Testis (tissue), 3 donors: Measurements from ENCODE around the gene TMEM101. TPM values are rescaled to one million over a fixed set of nuclear protein-coding genes. Genes with fewer than 3 reads are reported as not detected.

Source experiments
- polyA plus RNA-seq: library from polyadenylated mRNA; stranded (reverse); fragments of 350-450 nt; fragmentation: Illumina TruSeq; extraction: RNeasy Lipid Tissue Mini Kit (QIAGEN cat#74804); gene quantifications from one replicate; pipeline ENCODE4 v1.2.3, GENCODE V29; 2014; ENCODE audit warnings: low read depth, low replicate concordance; ENCODE audit not compliant: insufficient read depth
- small RNA-seq, 2 donors: library from RNA; depleted of rRNA; stranded (forward); fragments of <200 nt; gene quantifications; one replicate each; pipeline ENCODE3, GENCODE V24; 2016
- total RNA-seq, 2 donors: library from RNA; depleted of rRNA; stranded (reverse); fragments of >200 nt; gene quantifications; one replicate each; pipeline ENCODE4 v1.2.3, GENCODE V29; 2016

Gene TMEM101
- total and polyA plus RNA-seq, 3 donors from 2014 or later = 38.4 to 63.3 (median 51.1) TPM

Small RNAs within 50 kb of the gene (small RNA-seq; reads per million reads assigned to genes)
- 0 reads per million in 2 donors for gene RF00012

Other genes with a start within 250 kb of the TMEM101 start
- 10 to 100 TPM; 59.2 to 75.1 TPM for gene DUSP3, start 236.0 kb downstream of the TMEM101 start, total RNA-seq
- gene DUSP3, start 236.0 kb downstream of the TMEM101 start, polyA plus RNA-seq = 54.8 TPM
- gene CFAP97D1, start 234.5 kb downstream of the TMEM101 start, total RNA-seq = 10 to 100 TPM in 1 of 2 donors, 1 to 10 TPM in 1; 6.3 to 20.0 TPM
- 32.4 TPM for gene CFAP97D1, start 234.5 kb downstream of the TMEM101 start, polyA plus RNA-seq
- 10 to 100 TPM; 16.7 to 18.2 TPM for gene MPP3, start 181.8 kb downstream of the TMEM101 start, total RNA-seq
- gene MPP3, start 181.8 kb downstream of the TMEM101 start, polyA plus RNA-seq = 5.9 TPM
- gene CD300LG, start 167.8 kb downstream of the TMEM101 start, total RNA-seq = 10 to 100 TPM; 48.4 to 53.9 TPM
- gene CD300LG, start 167.8 kb downstream of the TMEM101 start, polyA plus RNA-seq = 49.2 TPM
- gene MPP2, start 107.4 kb downstream of the TMEM101 start, total RNA-seq = 10 to 100 TPM; 25.1 to 25.8 TPM
- gene MPP2, start 107.4 kb downstream of the TMEM101 start, polyA plus RNA-seq = 31.4 TPM
- not detected for gene PPY, start 72.5 kb downstream of the TMEM101 start, total RNA-seq
- gene PPY, start 72.5 kb downstream of the TMEM101 start, polyA plus RNA-seq = 0.99 TPM
- under 1 TPM in 1 of 2 donors, not detected in 1; 0.37 TPM for gene PYY, start 61.0 kb downstream of the TMEM101 start, total RNA-seq
- gene PYY, start 61.0 kb downstream of the TMEM101 start, polyA plus RNA-seq = 1.5 TPM
- 1 to 10 TPM; 2.5 to 3.1 TPM for gene NAGS, start 10.3 kb downstream of the TMEM101 start, total RNA-seq
- gene NAGS, start 10.3 kb downstream of the TMEM101 start, polyA plus RNA-seq = 6.5 TPM
- gene LSM12, start 51.7 kb upstream of the TMEM101 start, total RNA-seq = 10 to 100 TPM; 52.7 to 74.4 TPM
- 57.6 TPM for gene LSM12, start 51.7 kb upstream of the TMEM101 start, polyA plus RNA-seq
- gene G6PC3, start 55.8 kb upstream of the TMEM101 start, total RNA-seq = 10 to 100 TPM; 58.0 to 85.5 TPM
- 109 TPM for gene G6PC3, start 55.8 kb upstream of the TMEM101 start, polyA plus RNA-seq
- gene HDAC5, start 108.7 kb upstream of the TMEM101 start, total RNA-seq = 100 to 1,000 TPM in 1 of 2 donors, 10 to 100 TPM in 1; 94.1 to 141 TPM
- gene HDAC5, start 108.7 kb upstream of the TMEM101 start, polyA plus RNA-seq = 43.3 TPM
- gene HROB, start 127.0 kb upstream of the TMEM101 start, total RNA-seq = 10 to 100 TPM; 20.0 to 20.2 TPM
- gene HROB, start 127.0 kb upstream of the TMEM101 start, polyA plus RNA-seq = 22.7 TPM
- 1 to 10 TPM; 2.5 to 5.7 TPM for gene ASB16, start 155.7 kb upstream of the TMEM101 start, total RNA-seq
- gene ASB16, start 155.7 kb upstream of the TMEM101 start, polyA plus RNA-seq = 0.86 TPM
- gene TMUB2, start 172.0 kb upstream of the TMEM101 start, total RNA-seq = 10 to 100 TPM; 60.0 to 63.1 TPM
- gene TMUB2, start 172.0 kb upstream of the TMEM101 start, polyA plus RNA-seq = 76.7 TPM
- 100 to 1,000 TPM; 100 to 101 TPM for gene ATXN7L3, start 184.9 kb upstream of the TMEM101 start, total RNA-seq
- gene ATXN7L3, start 184.9 kb upstream of the TMEM101 start, polyA plus RNA-seq = 76.5 TPM
- 10 to 100 TPM; 69.6 to 78.7 TPM for gene UBTF, start 204.7 kb upstream of the TMEM101 start, total RNA-seq
- gene UBTF, start 204.7 kb upstream of the TMEM101 start, polyA plus RNA-seq = 54.2 TPM